HepG2 (cell line): Measurements from ENCODE around the gene EPB41. TPM values are rescaled to one million over a fixed set of nuclear protein-coding genes. Genes with fewer than 3 reads are reported as not detected.

Experiments used
- HMGXB4 ChIP-seq, 2 experiments: sonication (generic) in 1 of 2; formaldehyde crosslinking in 1 of 2; IDR thresholded peaks; 2 replicates each; pipeline versions ENCODE4 v1.4.0 to v1.6.1; 2018 to 2020; ENCODE audit warnings: missing genetic modification reagents in 2 of 2, borderline replicate concordance in 1 of 2, low read depth in 1 of 2, mild to moderate bottlenecking in 1 of 2, missing biosample characterization in 1 of 2
- KMT2A ChIP-seq: sonication (generic); formaldehyde crosslinking; IDR thresholded peaks from 2 replicates; pipeline ENCODE4 v1.4.0; 2020; ENCODE audit warnings: missing genetic modification reagents
- MAX ChIP-seq: IDR thresholded peaks from 2 replicates; pipeline ENCODE4 v1.6.1; 2012; ENCODE audit warnings: inconsistent platforms
- NRL ChIP-seq: sonication (generic); formaldehyde crosslinking; IDR thresholded peaks from 2 replicates; pipeline ENCODE4 v1.5.0; 2020; ENCODE audit warnings: missing genetic modification reagents, mild to moderate bottlenecking, moderate library complexity, borderline replicate concordance
- PAWR ChIP-seq: sonication (generic); formaldehyde crosslinking; IDR thresholded peaks from 2 replicates; pipeline ENCODE4 v1.4.0; 2020; ENCODE audit warnings: missing genetic modification reagents, mild to moderate bottlenecking, borderline replicate concordance
- SOX6 ChIP-seq, 2 experiments: fragments of 450-650 bp in 1 of 2; sonication (generic) in 1 of 2; formaldehyde crosslinking in 1 of 2; IDR thresholded peaks; 2 replicates each; pipeline versions ENCODE4 v1.4.0 to v1.6.1; 2017 to 2020; ENCODE audit warnings: antibody characterized with exemption in 1 of 2, mild to moderate bottlenecking in 1 of 2, missing genetic modification reagents in 1 of 2
- TBX2 ChIP-seq: sonication (generic); formaldehyde crosslinking; IDR thresholded peaks from 2 replicates; pipeline ENCODE4 v1.5.0; 2020; ENCODE audit warnings: missing genetic modification reagents, mild to moderate bottlenecking, borderline replicate concordance
- ZFY ChIP-seq: sonication (generic); formaldehyde crosslinking; IDR thresholded peaks from 2 replicates; pipeline ENCODE4 v1.4.0; 2020; ENCODE audit warnings: missing genetic modification reagents
- ZNF598 ChIP-seq: sonication (generic); formaldehyde crosslinking; IDR thresholded peaks from 2 replicates; pipeline ENCODE4 v1.5.1; 2020; ENCODE audit warnings: mild to moderate bottlenecking, missing genetic modification reagents, borderline replicate concordance
- ZNF7 ChIP-seq: IDR thresholded peaks from 2 replicates; pipeline ENCODE4 v1.6.1; 2016; ENCODE audit warnings: missing biosample characterization, missing genetic modification reagents
- ZNF704 ChIP-seq: sonication (generic); formaldehyde crosslinking; IDR thresholded peaks from 2 replicates; pipeline ENCODE4 v1.8.1; 2023; ENCODE audit warnings: mild to moderate bottlenecking, inconsistent platforms, moderate library complexity, missing genetic modification reagents, borderline replicate concordance
- ZNF788 ChIP-seq: sonication (generic); formaldehyde crosslinking; IDR thresholded peaks from 2 replicates; pipeline ENCODE4 v1.5.0; 2020; ENCODE audit warnings: mild to moderate bottlenecking, missing genetic modification reagents, borderline replicate concordance
- polyA plus RNA-seq, 8 experiments: library from polyadenylated mRNA; depleted of rRNA in 3 of 8; stranded (reverse) in 7 of 8; unstranded in 1 of 8; fragments of >200 nt; fragmentation: Illumina TruSeq in 4 of 8; extraction: Trizol in 4 of 8; gene quantifications; 2 replicates each; pipeline versions ENCODE4 v1.2.1 to v1.2.3, GENCODE V29; 2011 to 2016; ENCODE audit warnings: low read depth in 4 of 8, missing spikeins in 1 of 8, mixed read lengths in 1 of 8; ENCODE audit not compliant: insufficient read depth in 1 of 8
- total RNA-seq, 5 experiments: library from RNA; depleted of rRNA; stranded (reverse); fragments of >200 nt; fragmentation: Illumina TruSeq; extraction: Trizol; gene quantifications; 2 replicates each; pipeline ENCODE4 v1.2.3, GENCODE V29; 2016; ENCODE audit warnings: low read depth in 1 of 5
- TF ChIP-seq, protein P1 (sequence below): sonication (generic); formaldehyde crosslinking; IDR thresholded peaks from 2 replicates; pipeline ENCODE4 v1.5.0; 2020; ENCODE audit warnings: mild to moderate bottlenecking, missing genetic modification reagents, moderate library complexity
- TF ChIP-seq, protein P2 (sequence below): sonication (generic); formaldehyde crosslinking; IDR thresholded peaks from 2 replicates; pipeline ENCODE4 v1.9.0; 2021; ENCODE audit warnings: missing genetic modification reagents, borderline replicate concordance
- TF ChIP-seq, protein P3 (sequence below): sonication (generic); formaldehyde crosslinking; IDR thresholded peaks from 2 replicates; pipeline ENCODE4 v1.5.1; 2020; ENCODE audit warnings: mild to moderate bottlenecking, missing genetic modification reagents, moderate library complexity

EPB41 gene
- total and polyA plus RNA-seq, 2 of the 13 experiments (the other 11 are each of a cell fraction or from before 2014, with no cell fraction given) = 34.5 to 46.7 TPM

GRCh38 chr1:28915031-28915895 is 894 bp downstream of the EPB41 start (continued):
- no peak for TF ChIP-seq PAWR (CRISPR knock-in tag)
- TF ChIP-seq, protein P1, sequence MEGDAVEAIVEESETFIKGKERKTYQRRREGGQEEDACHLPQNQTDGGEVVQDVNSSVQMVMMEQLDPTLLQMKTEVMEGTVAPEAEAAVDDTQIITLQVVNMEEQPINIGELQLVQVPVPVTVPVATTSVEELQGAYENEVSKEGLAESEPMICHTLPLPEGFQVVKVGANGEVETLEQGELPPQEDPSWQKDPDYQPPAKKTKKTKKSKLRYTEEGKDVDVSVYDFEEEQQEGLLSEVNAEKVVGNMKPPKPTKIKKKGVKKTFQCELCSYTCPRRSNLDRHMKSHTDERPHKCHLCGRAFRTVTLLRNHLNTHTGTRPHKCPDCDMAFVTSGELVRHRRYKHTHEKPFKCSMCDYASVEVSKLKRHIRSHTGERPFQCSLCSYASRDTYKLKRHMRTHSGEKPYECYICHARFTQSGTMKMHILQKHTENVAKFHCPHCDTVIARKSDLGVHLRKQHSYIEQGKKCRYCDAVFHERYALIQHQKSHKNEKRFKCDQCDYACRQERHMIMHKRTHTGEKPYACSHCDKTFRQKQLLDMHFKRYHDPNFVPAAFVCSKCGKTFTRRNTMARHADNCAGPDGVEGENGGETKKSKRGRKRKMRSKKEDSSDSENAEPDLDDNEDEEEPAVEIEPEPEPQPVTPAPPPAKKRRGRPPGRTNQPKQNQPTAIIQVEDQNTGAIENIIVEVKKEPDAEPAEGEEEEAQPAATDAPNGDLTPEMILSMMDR (CRISPR knock-in tag) = 0 out of 2 replicates have a peak, but pooled peaks have one; percentile 2
- TF ChIP-seq, protein P2, sequence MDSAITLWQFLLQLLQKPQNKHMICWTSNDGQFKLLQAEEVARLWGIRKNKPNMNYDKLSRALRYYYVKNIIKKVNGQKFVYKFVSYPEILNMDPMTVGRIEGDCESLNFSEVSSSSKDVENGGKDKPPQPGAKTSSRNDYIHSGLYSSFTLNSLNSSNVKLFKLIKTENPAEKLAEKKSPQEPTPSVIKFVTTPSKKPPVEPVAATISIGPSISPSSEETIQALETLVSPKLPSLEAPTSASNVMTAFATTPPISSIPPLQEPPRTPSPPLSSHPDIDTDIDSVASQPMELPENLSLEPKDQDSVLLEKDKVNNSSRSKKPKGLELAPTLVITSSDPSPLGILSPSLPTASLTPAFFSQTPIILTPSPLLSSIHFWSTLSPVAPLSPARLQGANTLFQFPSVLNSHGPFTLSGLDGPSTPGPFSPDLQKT (CRISPR knock-in tag) = no peak
- TF ChIP-seq, protein P3, sequence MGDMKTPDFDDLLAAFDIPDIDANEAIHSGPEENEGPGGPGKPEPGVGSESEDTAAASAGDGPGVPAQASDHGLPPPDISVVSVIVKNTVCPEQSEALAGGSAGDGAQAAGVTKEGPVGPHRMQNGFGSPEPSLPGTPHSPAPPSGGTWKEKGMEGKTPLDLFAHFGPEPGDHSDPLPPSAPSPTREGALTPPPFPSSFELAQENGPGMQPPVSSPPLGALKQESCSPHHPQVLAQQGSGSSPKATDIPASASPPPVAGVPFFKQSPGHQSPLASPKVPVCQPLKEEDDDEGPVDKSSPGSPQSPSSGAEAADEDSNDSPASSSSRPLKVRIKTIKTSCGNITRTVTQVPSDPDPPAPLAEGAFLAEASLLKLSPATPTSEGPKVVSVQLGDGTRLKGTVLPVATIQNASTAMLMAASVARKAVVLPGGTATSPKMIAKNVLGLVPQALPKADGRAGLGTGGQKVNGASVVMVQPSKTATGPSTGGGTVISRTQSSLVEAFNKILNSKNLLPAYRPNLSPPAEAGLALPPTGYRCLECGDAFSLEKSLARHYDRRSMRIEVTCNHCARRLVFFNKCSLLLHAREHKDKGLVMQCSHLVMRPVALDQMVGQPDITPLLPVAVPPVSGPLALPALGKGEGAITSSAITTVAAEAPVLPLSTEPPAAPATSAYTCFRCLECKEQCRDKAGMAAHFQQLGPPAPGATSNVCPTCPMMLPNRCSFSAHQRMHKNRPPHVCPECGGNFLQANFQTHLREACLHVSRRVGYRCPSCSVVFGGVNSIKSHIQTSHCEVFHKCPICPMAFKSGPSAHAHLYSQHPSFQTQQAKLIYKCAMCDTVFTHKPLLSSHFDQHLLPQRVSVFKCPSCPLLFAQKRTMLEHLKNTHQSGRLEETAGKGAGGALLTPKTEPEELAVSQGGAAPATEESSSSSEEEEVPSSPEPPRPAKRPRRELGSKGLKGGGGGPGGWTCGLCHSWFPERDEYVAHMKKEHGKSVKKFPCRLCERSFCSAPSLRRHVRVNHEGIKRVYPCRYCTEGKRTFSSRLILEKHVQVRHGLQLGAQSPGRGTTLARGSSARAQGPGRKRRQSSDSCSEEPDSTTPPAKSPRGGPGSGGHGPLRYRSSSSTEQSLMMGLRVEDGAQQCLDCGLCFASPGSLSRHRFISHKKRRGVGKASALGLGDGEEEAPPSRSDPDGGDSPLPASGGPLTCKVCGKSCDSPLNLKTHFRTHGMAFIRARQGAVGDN (CRISPR knock-in tag) = peak; percentile 52
- no peak; a peak in 1 of 4 replicates for TF ChIP-seq HMGXB4 (CRISPR knock-in tag; IDR thresholded peaks at IDR 0.05; ENCODE audit: borderline replicate concordance in 1 of 2, low read depth in 1 of 2)
- TF ChIP-seq ZNF598 (CRISPR knock-in tag) = peak; percentile 44; the same call in 1 of the 2 replicates
- no peak for TF ChIP-seq ZNF7 (CRISPR knock-in tag)
- peak; percentile 33; the same call in 1 of the 2 replicates for TF ChIP-seq MAX
- 0 out of 2 replicates have a peak, but pooled peaks have one; percentile 19 for TF ChIP-seq NRL (CRISPR knock-in tag)
- TF ChIP-seq KMT2A = peak; percentile 35
- TF ChIP-seq TBX2 (CRISPR knock-in tag) = peak; percentile 19; the same call in 1 of the 2 replicates
- TF ChIP-seq ZFY (CRISPR knock-in tag) = peak; percentile 37; the same call in 1 of the 2 replicates
- TF ChIP-seq ZNF704 = no peak
- TF ChIP-seq ZNF788 (CRISPR knock-in tag) = no peak; the same call in 1 of the 2 replicates
- no peak for TF ChIP-seq SOX6 (IDR thresholded peaks at IDR 0.05)
- TF ChIP-seq SOX6 (CRISPR knock-in tag; IDR thresholded peaks at IDR 0.05) = 0 out of 2 replicates have a peak, but pooled peaks have one; percentile 15
